IPS-NIHi7 (cell line): ENCODE results near the gene PLEKHH2.

Source experiments
- DNase-seq: peaks from one replicate; pipeline ENCODE4 v3.0.0; 2012; ENCODE audit warnings: mixed read lengths; ENCODE audit errors: extremely low spot score

PLEKHH2 gene

DNA sequence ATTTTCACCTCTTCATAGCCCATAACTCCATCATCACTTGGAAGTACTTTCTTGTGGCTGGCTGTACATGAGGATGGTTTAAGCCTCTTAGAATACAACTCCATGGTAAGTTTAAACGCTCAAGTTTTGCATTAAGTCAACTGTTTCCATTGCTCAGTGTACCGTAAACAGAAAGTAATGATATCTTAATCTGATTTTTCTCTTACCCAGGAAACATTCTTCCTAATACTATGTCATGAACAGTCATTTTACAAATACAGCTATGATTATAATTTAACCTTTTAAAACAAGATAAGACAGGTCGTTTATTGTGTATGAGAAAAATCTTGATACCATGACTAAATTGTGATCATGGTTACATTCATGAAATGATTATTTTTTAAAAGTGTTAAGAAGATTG is 125.2 kb downstream of the PLEKHH2 start:
- no peak for DNase-seq

DNA sequence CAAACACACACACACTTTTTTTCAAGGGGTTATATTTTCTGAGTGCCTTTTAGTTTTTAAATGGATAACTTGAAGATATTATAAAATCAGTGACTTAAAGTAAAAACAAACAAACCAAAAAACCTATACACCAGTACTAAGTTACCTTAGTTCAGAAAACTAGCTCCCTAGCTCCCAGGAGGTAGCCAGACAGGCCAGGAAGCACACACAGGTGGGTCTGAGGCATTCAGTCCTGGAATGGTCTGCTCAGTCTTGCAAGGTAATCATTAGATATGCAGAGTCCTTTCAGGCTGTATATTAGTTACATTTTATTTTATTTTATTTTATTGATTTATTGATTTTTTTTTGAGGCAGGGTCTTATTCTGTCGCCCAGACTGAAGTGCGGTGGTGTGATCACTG is 126.0 kb downstream of the PLEKHH2 start:
- DNase-seq = no peak

DNA sequence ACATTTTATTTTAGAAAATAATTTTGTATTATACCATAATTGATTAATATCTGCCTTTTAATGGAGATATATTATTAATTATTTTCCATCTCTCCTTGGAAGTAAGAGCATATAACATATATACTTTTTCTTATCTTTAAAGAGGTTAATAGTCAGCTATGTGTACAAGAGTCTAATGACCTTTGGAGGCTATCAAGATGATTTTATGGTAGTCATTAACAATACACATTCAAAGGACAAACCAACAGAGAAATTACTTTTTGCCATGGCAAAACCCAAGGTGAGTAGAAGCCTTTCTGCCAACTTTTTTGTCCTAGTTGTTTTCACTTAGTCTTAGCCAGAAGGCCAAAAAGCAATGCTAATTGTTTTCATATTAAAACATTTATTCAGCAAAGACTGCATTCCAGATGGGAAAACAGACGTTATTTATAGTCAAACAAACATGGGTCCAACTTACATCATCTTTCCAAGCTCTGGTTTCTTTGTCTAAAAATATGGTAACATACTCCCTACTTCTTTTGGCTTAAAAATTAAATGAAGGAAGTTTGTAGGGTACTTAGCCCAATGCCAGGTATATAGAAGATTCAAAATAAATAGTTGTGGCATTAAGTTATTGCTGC is 127.1 kb downstream of the PLEKHH2 start:
- DNase-seq = no peak

DNA sequence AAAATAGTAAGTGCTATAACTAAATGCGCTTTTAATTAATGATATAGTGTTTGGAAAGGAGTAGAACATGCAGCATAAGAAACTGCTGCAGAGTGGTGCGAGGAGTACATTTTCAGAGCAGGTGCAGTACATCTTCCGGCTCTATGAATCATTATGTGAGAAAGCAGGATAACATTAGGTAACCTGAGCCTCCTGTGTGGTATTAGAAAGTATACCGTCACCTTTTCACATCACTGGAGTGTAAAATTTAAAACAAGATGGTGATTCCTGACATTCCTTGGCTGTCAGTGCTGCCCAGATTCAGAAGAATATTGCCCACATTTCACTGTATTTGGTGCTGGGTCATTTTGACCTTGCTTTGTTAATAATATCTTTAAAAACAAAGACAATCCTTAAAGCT is 128.9 kb downstream of the PLEKHH2 start:
- no peak for DNase-seq

DNA sequence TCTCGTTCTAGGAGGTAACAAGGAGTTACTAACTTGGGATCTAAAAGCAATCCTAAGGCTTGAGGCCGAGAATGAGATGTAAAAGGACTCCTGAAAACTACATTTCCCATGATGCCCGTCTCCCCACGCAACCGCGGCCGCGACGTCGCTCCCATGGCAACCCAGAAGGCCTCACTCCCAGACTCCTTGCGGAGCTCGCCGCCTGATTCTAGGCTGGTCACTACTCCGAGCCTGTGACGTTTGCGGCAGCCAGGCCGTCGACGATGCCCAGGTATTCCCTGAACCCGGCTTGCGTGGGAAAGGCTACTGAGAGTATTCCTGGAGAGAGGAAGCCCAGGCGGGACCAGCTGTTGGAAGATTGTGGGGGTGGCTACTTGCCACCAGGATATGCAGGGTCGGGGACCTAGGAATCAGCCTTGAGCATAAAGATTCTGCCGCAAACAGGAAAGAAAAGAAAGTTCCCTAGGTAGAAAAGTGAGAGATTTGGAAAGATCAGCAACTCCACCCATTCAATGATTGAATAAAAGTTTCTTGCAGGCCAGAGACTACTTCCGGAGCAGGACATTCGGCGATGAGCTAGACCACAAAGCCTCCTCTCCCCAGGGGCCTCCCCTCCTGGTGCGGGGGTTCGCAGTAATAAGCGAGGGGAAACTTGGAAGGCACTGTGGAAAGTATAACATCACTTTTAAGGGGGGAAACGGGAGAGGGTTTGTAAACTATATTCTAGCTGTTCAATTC is 137.0 kb downstream of the PLEKHH2 start, which contains the start of gene DYNC2LI1:
DYNC2LI1 (plus strand) TSS at position 164 of the 738 bp plus-strand sequence; CDS start at position 264, 100 bp downstream.
- peak; percentile 96 for DNase-seq

DNA sequence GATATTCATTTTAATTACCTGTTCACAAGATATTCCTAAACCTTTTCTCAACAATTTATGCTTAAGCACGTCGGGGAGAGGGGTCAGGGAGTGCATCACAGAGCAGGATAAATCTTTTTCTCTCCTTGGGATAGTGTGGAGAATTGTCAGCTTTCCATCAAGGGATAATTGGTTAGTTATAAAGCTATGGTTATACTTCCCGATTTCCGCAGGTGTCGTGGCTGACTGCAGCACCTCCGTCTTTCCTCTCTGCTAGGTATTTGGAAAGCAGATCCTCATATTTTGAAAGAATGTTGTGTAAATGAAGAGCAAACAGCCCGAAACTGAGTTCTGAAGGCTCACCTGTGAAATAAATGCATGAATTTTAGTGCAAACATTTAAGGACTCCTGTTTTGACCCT is 137.6 kb downstream of the PLEKHH2 start:
- DNase-seq = no peak

DNA sequence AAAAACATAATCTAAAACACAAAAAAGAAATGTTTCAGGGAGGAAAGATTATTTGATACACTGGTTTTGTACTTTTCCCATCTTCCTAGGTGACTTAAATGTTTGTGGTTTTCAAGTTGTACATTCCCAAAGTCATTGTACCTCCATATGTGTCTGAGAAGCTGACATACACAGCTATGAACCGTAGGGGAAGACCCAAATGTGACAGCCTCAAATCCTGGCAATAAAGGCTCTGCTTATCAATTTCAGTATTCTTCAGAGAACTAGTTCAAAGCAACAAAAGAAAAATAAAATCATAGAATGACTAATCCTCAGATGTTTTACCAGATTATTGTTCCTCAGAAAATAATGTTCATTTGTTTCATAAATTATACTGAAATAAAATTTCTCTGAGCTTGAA is 139.3 kb downstream of the PLEKHH2 start:
- no peak for DNase-seq

DNA sequence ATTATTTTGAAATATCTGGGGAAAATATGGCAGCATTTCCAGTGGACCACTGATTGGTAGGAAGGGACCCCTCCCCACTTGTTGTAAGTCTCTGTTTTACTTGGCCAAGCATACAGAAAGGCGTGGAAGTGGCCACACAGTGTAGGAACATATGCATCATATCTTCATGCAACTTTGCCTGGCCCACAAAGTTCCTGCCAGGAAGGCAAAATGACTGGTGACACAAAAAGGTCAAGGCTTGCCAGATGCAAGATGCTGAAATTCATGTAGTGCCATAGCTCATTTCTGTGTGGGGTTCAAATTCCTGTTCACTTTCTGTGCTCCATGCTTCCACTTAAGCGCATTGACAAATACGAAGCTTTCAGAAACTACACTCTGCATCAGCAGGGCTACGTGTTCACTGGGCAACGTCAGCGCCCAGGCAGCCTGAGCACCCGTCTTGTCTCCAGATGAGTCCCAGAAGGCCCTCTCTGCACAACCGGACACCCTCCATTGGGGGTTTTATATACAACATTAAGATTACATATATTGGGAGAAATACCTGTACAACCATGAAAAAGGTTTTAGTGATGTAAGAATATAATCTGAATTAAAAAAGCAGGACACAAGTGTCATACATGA is 140.4 kb downstream of the PLEKHH2 start:
- no peak for DNase-seq

DNA sequence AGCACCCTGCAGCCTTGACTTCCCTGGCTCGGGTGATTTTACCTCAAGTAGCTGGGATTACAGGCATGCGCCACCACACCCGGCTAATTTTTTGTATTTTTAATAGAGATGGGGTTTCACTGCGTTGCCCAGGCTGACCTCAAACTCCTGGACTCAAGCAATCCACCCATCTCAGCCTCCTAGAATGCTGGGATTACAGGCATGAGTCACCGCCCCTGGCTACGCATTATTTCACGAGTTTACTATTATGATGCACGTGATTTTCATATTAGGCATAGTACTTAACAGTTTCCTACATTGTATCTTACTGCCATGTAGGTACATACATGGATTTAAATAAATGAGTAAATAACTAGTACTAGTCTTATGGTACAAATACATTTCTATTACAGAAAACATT is 141.2 kb downstream of the PLEKHH2 start:
- DNase-seq = no peak

DNA sequence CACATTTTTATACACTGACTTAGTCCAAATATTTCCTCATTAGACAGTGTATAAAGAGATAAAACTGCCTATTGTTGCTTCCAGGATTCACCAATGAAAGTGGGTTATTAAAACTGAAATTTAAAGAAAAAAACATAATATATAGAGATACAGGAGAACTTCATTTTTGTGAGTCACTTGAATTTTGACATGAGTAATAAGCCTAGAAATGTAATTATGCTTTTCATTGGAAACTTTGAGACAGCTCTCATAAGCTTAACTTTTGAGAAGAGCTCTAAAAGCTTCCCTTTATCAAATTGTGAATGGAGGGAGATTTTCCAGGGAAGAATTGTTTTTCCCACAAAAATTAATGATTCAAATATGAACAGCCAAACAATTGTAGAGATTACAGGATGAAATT is 150.8 kb downstream of the PLEKHH2 start:
- DNase-seq = no peak

DNA sequence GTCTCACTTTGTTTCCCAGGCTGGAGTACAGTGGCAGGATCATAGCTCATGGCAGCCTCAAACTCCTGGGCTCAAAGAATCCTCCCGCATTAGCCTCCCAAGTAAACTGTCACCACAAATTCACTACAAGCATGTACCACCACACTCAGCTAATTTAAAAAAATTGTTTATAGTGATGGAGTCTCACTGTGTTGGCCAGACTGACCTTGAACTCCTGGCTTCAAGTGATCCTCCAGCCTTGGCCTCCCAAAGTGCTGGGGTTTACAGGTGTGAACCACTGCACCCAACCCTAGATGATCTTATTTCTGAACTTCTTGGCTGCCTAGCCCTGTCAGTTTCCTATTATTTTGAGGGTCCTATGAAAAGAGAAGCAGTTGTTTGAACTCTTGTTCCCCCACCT is 151.6 kb downstream of the PLEKHH2 start:
- DNase-seq = no peak

DNA sequence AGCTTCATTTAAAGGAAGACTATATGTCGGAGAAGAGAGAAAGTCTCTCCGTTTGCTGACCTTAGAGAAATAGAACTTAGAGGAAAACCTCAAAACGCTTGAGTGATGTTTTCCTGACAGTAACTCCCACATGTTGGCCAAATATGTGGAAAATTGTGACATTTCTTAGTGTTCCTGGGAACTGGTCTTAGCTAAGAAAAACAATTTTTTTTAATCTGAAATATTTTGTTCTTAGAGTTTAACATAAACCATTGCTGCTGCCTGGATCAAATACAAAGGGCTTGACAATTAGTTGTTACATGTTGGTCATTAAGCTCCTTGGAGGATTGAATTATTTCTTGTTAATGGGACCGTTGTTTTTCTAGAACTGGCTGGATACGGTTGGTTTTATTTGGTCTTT is 153.1 kb downstream of the PLEKHH2 start:
- no peak for DNase-seq

DNA sequence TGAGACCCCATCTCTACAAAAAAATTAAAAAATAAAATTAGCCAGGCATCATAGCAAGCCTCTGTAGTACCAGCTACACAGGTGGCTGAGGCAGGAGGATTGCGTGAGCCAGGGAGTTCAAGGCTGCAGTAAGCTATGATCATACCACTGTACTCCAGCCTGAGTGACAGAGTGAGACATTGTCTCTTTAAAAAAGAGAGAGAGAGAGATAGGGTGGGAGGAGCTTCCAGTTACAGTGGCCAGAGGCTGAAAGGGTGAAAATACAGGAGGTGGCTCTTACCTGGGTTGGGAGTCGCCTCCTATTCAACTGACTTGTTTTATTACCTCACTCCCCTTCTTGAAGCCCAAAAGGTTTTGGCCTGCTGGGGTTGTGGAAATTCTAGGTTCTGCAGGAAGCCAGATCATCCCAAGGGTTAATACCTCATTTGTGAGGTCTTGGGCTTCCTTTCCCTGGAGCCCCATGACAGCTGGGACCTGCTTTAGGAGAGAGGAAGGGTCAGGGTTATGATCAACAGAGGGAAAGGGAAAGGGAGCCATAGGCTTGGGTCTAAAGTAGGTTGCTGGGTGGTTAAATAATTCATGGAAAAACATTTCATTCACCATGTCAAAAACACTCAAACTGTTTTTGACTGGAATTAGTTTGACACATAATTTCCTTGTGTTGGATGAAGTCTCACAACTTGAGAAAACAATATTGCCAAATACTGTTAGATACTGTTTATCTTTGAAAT is 154.1 kb downstream of the PLEKHH2 start:
- no peak for DNase-seq

DNA sequence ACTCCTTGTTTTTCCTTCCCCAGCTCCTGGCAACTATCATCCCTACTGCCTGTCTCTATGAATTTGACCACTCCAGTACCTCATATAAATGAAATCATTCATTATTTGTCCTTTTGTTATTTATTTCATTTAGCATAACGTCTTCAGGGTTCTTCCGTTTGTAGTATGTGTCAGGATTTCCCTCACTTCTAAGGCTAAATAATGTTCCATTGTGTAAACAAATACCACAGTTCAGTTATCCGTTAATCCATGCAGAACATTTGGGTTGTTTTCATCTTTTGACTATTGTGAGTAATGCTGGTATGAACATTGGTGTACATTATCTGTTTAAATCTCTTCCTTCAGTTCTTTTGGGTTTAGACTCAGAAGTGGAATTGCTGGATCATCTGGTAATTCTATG is 155.6 kb downstream of the PLEKHH2 start:
- no peak for DNase-seq

DNA sequence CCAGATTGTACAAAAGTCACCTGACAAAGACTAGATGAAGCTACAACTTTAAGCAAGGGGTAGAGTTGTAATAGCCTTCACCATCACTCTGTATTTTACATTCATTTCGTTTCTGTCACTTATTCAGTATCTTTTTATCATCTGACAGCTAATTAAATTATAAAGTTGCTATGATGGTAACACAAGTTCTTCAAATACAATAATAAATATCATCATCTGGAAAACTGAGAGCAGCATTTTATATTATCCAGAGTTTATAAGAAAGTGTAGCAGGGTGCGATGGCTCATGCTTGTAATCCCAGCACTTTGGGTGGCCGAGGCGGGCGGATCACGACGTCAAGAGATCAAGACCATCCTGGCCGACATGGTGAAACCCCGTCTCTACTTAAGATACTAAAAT is 157.9 kb downstream of the PLEKHH2 start:
- DNase-seq = no peak

DNA sequence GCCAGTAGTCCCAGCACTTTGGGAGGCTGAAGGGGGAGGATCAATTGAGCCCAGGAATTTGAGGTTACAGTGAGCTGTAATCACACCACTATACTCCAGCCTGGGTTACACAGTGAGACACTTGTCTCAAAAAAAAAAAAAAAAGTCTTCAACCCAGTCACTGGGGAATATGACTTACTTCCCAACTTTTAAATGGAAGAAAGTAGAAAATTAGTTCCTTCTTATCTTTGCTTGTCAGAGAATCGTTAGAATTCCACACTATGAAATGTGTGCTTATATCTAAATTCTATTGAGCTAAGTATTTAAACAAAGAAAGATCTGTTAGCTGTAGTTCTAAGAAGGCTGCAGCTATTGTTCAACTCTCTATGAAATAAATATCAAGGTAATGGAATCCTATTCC is 159.1 kb downstream of the PLEKHH2 start:
- no peak for DNase-seq

DNA sequence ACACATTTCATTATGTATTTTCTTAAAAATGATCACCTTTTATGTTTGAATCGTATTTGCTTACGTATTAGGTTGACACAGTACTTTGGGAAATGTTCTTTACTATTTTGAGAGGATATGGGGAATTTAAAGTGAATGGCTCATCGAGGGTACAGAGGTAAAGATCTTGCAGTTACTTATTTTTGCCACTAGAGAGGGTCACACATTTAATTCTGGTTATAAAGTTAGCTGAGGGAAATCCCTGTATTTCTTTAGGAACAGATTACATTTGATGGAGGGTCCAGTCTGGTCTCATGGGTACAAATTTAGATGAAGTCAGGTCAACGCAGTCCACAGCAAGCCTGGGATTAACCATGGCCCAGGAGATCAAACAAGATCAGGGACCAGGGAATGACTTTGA is 161.2 kb downstream of the PLEKHH2 start:
- peak; percentile 46 for DNase-seq

DNA sequence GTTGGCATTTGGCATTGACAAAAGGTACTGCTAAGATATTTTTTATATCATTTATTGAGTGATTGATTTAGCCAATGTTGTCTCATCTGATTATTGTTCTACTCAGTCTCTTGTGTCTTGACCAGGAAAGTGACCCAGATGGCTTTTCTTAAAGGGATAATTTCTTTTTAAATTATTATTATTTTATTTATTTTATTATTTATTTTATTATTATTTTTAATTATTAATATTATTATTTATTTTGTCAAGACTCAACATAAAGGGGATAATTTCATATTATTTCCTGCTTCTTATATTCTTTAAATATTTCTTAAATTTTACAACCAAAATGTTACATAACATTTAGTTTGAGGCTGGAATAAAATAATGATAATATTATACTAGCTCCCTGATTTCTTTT is 163.8 kb downstream of the PLEKHH2 start:
- DNase-seq = no peak

DNA sequence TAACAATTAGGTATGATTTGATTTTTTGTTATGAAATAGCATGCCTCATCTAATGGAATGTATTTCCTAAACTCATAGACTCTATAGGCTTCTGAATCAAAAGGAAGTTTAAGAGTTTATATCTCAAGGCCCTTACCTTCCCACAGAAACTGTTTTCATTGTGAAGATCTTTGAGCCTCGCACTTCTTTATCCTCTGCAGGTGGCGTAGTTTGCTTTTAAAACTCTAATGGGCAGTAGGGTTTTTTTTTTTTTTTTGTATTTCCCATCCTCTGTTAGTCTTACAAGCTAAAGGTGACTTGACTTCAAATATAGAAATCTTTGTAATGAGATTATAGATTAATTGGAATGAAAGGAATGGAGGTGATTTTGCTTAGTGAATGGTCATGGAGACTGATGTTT is 165.1 kb downstream of the PLEKHH2 start:
- DNase-seq = no peak

DNA sequence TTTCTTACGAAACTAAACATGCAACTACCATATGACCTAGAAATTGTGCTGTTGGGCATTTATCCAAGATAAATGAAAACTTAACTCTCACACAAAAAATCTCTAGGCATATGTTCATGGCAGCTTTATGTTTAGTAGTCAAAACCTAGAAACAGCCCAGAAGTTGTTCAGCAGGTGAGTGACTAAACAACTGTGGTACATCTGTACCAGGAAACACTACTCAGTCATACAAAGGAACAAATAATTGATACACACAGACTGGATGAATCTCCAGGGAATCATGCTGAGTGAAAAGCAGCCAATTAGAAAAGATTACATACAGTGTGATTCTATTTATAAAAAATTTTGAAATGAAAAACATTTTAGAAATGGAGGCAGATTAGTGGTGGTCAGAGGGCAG is 166.1 kb downstream of the PLEKHH2 start:
- DNase-seq = no peak

DNA sequence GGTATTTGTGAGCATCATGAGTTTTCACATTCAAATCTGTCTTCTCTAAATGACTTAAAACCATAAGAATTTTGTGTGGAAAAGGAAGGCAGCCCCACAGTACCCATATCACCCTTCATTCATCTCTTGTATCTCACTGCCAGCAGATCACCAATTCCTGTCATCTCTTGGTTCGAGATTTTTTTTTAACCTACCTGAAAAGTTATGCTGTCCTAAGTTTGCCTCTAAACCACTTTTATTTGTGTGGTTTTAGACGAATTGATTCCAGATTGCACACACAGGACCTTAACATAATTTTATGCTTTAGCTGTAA is 169.6 kb downstream of the PLEKHH2 start:
- no peak for DNase-seq

DNA sequence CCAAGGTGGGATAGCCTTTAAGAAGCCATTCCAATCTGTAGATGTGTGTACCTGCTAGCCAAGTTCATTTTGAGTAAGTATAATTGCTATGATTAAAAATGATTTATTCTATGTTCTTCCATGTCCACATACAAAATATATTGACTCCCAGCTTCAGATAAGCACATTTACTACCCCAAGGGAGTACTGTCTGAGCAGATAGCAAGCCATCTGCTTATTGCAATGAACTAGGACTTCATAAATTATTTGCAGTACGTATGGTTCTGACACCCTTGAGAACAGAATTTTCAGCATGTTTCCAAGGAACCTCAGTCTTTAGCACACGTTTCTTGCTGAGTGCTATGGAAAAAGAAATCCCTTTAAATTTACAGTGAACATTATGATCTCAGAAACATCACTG is 173.4 kb downstream of the PLEKHH2 start:
- no peak for DNase-seq

DNA sequence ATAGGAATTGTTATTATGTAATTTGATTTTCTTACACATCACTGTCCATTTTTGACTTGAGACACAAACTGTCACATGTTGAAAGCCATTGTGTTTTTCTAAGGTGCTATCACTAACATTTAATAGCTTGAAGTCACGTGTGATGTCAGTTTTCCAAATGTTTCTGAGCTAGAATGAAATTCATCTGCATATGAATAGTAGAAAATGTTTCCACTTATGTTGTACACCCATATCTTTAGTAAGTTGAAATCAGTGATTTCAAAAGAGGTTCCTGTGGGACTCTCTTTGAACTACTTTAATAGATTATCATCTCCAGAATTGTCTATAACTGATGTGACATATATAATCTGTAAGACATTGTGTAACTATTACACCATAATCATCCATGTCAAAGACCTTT is 173.8 kb downstream of the PLEKHH2 start:
- DNase-seq = no peak
